Measurements from ENCODE around the gene MOCS3.

- TF ChIP-seq, protein P1, sequence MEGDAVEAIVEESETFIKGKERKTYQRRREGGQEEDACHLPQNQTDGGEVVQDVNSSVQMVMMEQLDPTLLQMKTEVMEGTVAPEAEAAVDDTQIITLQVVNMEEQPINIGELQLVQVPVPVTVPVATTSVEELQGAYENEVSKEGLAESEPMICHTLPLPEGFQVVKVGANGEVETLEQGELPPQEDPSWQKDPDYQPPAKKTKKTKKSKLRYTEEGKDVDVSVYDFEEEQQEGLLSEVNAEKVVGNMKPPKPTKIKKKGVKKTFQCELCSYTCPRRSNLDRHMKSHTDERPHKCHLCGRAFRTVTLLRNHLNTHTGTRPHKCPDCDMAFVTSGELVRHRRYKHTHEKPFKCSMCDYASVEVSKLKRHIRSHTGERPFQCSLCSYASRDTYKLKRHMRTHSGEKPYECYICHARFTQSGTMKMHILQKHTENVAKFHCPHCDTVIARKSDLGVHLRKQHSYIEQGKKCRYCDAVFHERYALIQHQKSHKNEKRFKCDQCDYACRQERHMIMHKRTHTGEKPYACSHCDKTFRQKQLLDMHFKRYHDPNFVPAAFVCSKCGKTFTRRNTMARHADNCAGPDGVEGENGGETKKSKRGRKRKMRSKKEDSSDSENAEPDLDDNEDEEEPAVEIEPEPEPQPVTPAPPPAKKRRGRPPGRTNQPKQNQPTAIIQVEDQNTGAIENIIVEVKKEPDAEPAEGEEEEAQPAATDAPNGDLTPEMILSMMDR (IDR thresholded peaks at IDR 0.05) = no peak
- no peak for TF ChIP-seq POLR2A (IDR thresholded peaks at IDR 0.05)
- no peak for TF ChIP-seq EP300 (IDR thresholded peaks at IDR 0.05)
Measured at GRCh38 chr20:50924261-50924920, 34.2 kb upstream of the MOCS3 start.

Data from ovary (tissue), 3 donors.